ENCODE results near the gene SMYD3.

The SMYD3 gene

DNA sequence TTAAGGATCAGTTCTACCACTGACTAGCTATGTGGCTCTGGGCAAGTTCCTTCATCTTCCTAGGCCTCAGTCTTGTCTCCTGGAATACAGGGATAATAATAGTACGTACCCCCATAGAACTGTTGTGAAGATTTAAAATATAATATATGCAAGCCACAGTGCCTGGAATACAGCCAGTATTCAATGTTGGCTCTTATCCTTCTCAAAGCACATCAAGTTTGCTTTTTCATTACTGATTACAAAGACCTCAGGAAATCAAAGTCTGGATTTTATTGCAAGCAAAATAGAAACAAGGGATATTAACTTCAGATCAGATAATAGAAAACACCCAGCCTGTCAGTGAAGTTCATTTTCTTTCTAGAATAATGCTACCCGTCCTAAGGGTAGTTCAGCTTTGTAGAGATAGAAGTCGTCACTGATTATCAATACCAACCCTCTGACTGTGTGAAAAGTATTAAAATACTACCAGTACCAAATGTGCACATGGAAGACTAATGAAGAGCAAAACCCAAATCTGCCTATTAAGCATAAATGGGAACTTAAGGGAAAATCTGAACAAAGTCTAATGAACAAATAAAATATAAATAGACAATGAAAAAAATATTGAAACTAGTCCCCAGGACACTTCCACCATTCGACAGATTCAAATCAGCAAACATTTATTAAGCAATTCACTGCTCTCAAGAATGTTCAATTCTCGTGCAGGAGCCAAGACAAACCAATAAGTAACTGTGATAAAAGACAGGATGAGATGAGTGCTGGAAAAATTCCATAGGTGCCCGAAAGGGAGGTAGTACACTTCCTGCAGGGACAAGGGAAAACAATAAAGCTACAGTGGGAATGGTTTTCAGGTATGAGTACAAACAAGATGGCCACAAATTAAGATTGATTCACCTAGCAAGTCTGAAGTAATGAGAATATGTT is 206.2 kb downstream of the SMYD3 start:
- DNase-seq, result no peak

DNA sequence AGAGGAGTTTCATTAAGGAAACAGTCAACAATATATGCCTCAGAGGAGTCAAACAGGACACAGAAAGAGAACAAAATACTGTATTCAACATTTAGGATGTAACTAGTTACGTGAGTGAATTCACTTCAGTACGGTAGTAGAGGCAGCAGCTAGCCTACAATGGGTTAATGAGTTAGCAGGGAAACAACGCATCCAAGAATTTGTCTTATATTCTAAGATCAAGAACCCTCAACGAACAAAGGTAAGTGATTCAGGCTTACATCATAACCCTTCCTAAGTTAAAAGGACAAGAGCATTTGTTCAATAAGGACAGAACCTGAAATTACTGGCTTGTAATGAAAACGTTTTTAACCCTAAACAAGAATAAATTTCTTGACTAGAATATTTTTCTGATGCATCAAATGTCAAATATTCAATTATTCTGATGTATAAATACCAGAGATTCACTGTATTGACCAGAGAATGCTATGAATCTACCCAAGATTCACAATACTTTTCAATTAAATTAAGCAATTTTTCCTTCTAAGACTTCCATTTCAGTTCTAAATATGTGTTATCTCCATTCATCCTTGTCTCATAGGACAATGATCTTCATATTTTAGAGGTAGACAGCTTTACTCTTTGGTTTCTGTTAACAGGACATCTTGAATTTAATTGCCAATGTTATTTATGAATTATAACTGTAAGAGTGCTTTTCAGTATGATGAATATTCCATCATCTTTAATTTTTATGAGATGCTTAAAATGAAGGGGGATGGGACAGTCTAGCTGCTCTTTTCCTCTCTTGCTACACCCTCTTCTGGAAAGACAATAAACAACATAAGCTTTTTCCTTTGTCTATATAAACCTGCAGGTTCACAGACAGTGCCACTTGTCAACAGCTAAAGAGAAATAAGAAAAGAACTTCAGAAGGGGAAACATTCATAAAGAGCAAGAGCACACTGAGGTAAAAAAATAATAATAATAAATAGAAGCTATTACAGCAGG is 209.5 kb downstream of the SMYD3 start:
- DNase-seq, result no peak

DNA sequence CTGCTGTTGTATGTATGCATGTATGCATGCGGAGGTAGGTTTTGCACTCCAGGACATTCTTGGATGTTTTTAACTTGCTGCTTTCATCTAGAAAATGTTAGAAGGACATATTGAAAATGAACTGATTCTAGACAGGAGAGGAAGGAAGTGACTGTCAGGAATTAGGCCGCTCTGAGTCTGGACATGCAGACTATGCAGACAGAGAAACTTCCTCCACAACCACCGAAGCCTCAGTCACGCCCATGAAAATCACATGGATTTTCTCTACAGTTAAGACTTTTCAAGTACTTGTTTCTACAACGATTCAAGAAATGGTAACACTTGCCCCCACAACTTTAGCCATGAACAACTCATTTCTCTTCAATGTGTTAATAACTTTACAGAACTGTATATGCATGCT is 211.1 kb downstream of the SMYD3 start:
- DNase-seq, result no peak

DNA sequence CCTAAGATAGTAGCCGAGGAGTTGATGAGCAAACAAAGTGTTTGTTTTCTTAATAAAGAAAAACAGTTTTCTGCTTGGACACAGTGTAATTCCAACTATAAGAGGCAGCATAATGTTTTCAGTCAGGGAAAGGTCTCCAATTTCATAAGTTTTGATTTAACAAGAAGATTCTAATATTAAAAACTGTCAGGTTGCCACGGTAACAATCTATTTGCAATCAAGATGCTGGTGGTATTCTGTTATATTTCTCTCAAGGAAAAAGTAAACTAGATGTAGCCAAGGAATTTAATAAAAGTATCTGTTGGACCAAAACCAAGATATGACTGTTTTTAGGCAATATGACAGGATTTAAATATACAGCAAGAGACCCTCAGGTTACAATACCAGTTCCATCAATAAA is 211.7 kb downstream of the SMYD3 start:
- no peak for DNase-seq

DNA sequence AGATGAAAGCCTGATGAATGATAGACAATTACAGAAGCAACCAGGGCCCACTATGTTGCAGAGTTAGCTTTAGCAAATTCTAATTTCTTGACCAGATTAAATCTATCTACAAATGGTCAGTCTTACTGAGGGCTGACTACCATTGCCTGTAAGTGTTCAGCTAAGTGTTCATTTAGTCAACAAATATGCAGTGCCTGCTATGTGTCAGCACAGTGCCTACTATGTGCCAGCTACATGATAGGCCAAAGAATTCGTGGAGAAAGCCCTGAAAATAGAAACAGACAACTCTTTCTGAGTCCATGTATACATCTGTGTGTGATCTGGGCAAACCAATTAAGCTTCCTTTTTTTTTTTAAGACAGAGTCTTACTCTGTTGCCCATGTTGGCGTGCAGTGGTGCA is 212.8 kb downstream of the SMYD3 start:
- no peak for DNase-seq

DNA sequence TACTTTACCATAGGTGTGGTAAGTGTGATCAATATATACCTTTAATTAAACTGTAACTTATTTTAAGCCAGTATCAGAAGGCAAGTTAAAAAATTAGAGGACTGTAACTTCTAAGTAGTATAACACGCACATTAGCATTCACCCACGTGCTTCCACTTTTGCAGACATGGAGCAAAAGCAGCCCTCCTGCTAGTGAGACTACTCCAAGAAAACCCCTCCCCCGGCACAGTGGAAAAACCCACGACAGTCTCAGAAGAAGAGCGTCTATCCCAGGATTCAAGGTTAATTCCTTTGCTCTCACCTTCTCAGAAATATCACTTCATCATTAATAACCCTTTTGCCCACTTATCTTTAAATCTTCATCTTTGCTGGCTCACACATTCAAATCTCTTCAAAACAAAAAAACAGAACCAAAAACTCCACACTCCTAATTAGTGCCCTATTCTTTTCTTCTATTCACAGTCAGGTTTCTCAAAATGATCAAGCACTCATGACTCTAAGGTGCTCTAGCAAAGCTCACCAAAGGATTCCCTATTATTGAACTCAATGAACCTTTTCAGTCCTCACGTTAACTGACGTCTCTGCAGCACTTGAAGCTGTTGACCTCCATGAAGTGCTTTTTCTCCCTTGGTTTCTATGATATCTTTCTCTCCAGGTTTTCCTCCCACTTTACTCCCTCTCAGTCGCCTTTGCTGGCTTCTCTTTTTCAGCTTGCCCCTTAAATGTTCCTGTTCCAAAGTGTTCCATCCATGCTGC is 213.5 kb downstream of the SMYD3 start:
- no peak for DNase-seq

DNA sequence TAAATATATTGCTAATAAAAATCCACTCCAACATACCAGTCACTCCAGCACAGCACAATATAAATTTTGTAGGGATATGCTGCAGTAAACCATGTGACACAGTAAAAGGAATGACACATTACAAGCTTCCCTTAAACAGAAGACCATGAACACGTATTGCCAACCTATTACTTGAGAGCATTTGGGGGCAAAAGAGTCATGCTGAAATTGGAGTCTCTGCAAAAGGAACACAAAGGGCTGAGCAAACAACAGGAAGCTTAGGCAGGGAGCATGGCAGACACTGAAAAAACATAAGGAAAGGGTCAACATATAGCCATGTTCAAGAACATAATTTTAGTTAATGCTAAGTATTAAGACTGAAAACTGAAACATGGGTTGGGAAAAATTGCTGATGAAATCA is 214.5 kb downstream of the SMYD3 start:
- no peak for DNase-seq

DNA sequence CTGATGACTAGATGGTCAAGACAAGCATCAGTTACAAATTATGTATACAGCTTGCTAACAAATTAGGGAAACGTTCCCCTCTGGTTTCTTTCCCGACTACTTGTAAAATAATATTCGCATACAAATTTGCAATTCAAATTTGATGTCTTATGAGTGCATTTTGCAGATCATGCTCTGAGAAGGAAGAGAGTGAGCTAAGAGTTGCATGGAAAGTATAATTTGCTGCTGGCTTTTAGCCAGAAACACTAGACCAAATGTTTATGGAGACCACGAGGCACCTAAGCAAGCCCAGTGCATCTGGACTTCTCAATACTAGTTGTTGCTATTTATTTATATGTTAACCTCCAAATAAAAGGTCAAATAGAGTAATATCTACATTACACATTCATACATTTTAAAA is 216.0 kb downstream of the SMYD3 start:
- no peak for DNase-seq

DNA sequence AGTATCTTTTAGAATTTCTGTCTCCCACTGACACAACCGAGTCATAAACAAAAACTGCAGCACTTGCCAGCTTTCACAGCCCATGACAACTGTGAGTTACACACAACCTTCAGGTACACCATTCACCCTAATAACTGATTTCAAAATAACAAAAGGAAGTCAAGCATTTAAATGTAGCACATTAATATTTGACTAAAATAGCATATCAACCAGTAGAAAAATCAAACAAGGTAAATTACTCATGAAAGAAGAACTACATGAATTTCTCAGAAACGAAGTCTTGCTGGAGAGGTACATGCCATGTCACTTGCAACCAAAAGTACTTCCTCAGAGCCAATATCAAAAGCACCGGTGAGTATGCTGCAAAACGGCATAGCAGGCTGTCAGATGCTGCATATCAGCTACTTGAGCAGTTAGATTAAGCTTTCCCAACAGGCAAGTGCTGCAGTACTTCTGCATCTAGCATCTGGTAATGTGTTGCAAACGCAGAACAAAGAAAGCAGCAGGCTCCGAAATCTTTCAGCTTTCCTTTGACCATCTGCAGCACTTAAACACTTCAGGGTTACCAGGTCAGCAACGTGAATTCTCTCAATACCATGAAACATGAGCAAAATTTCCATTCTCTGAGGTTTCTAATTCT is 223.2 kb downstream of the SMYD3 start:
- no peak for DNase-seq

DNA sequence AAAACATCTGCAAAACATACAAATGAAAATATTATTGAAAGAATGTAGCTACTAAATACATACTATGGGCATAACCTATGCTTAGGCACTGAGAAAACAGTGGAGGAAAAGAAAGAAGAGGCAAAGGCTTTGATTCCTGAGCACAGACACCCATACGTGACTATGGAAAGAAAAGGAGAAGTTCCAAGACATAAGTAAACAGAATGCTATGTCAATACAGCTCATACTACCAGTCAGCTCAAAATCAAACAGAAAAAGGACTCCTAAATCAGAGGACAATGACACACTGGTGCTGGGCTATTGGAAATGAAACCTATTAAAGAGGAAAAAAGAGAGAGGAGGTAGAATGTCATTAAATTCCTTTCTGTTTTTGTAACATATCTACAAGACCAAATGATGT is 225.4 kb downstream of the SMYD3 start:
- no peak for DNase-seq

DNA sequence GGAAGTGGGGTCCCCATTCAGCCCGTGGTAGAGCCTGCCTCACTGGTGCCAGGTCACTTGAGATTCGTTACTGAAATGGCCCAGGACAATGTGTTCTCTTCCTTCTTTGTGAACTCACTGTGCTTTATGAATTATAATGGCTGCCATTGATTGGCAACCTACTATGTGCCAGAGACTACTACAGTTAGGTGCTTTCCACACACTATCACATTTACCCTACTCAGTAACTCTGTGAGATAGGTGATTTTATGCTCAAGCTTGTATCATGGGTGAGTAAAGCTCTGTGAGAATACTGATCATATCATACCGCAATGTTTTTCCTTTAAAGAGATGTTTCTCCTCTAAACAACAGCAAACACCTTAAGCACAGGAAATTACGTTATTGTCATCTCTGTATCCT is 225.9 kb downstream of the SMYD3 start:
- DNase-seq, result no peak

DNA sequence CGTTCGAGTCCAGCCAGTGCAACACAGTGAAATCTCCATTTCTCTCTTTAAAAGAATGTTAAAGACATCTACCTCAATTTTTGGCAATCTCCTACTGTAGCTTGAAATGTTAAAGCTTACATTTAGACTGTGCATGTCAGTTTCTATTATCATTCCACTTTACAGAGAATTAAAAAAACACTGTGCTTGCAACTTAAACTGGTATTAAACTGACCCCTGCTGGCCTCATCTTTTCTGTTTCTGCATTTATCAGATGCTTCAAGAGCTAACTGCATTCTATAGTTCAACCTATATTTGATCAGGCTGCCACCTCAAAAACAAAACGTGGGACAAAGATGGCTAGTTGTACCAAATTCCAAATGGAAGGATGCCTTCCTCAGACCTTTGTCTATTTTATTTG is 226.5 kb downstream of the SMYD3 start:
- no peak for DNase-seq

DNA sequence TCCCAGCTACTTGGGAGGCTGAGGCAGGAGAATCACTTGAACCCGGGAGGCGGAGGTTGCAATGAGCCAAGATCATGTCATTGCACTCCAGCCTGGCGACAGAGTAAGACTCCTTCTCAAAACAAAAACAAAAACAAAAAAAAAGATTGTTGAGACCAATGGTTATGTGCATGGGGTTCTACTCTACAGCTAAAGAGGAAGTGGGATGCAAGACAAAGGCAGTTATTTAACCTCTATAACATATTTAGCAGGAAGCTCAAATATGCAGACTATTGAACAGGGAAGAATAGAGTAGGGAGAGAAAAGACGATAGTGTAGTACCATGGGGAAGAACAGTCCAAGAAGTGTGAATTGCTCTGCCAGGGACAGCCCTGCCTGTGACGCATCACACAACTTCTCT is 227.7 kb downstream of the SMYD3 start:
- DNase-seq, result no peak

DNA sequence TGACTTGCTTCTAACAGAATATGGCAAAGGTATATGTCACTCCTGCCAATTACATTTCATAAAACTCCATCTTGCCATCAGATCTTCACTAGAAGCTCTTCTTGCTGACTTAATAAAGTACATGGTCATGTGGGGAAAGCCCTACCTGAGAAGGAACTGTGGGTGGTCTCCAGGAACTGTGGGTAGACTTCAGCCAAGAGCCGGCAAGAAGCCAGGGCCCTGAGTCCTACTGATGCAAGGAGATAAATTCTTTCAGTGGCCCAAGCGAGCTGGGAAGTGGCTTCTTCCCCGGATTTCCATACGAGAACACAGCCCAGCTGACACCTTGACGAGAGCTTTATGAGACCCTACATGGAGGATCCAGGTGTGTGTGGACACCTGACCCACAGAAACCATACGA is 228.7 kb downstream of the SMYD3 start:
- DNase-seq, result no peak

DNA sequence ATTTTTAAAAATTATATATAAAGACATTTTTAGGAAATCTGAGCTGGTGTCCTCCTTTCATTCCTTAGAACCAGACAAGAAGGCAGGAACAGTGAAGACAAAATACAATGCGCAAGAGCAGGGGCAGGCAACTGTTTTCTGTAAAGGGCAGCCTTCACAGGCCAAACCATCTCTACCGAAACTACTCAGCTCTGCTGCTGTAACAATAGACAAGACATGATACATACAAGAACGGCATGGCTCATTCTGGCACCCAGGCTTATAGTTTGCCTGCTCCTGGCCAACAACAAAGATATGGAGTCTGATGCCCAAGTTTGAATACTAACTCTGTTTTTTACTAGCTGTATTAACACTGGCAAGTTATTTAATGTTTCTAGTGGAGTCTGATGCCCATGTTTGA is 232.0 kb downstream of the SMYD3 start:
- no peak for DNase-seq

DNA sequence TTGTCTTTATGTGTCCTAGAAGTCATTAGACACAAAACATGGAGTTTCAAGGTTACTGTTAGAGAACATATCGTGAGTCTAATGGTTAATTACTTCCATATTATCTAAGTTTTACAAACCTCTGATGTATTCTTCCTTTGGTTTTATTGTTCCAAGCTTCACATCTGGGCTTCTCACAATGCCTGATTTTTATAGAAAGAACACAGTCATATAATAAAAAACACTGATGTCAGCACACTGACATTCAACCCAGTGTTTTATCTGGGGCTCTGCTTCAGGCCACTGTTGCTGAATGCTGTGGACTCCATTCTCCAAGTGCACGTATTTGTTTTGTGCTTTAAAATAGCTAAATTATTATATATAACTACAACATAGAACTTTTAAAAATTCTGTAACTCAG is 232.9 kb downstream of the SMYD3 start:
- DNase-seq, result no peak

DNA sequence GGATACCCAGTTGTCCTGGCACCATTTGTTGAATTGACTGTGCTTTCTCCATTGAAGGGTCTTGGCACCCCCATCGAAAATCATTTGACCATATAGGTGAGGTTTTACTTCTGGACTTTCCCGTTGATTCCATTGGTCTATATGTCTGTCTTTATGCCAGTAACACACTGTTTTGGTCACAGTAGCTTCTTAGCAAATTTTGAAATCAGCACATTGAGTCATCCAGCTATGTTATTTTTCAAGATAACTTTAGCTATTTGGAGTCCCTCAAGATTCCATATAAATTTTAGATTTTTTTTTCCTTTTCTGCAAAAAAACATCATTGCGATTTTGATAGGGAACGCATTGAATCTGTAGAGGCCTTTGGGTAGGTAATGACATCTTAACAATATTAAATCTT is 235.6 kb downstream of the SMYD3 start:
- DNase-seq, result no peak

DNA sequence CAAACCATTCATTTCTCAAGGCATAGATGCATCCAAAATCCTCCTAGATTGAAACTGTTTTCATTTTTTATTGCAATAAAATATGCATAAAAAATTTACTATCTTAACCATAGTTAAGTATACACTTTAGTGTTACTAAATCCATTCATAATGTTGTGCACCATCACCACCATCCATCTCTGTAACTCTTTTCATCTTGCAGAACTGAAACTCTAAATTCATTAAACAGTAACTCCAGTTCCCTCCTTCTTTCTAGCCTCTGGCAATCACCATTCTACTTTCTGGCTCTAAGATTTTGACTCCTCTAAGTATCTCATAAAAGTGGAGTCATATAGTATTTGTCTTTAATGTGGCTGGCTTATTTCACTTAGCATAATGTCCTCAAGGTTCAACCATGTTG is 236.8 kb downstream of the SMYD3 start:
- no peak for DNase-seq

DNA sequence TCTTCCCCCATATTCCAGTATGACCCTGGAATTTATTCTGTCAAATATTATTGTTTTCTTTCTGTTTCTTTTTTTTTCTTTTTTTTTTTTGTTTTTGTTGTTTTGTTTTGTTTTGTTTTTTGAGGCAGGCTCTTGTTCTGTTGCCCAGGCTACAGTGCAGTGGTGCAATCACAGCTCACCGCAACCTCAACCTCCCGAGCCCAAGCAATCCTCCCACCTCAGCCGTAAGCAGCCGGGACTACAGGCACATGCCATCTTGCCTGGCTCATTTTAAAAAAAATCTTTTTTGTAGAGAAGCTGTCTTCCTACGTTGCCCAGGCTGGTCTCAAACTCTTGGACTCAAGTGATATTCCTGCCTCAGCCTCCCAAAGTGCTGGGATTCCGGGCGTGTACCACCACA is 237.6 kb downstream of the SMYD3 start:
- no peak for DNase-seq

DNA sequence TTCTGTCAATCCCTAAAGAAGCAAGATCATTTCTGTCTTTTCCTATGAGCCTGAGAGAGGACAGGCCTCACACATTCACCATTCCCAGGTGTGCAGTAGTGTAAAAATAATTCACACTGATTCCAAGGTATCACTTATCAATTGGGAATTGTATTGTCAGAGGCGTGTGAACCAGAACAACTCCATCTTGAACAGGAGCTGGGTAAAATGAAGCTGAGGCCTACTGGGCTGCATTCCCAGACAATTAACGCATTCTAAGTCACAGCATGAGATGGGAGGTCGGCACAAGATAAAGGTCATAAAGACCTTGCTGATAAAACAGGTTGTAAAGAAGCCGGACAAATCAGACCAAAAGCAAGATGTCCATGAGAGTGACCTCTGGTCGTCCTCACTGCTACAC is 239.2 kb downstream of the SMYD3 start:
- DNase-seq, result no peak

DNA sequence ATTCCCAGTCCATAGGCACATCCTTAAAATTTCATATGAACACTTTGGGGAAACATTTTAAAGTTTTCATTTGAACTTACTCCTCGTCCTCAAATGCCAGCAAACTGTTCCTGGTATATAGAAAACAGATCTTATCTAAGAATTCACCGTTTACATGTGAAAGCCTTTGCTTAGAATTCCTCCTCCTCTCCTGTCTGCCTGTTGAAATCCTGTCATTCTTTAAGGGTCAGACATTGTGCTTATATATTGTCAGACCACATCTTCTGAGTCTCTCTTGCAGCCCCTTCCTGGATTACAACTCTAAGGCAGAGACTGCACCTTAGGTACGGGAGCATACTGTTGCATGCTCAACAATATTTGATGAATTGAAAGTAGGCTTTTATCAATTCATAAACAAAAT is 239.7 kb downstream of the SMYD3 start:
- no peak for DNase-seq

DNA sequence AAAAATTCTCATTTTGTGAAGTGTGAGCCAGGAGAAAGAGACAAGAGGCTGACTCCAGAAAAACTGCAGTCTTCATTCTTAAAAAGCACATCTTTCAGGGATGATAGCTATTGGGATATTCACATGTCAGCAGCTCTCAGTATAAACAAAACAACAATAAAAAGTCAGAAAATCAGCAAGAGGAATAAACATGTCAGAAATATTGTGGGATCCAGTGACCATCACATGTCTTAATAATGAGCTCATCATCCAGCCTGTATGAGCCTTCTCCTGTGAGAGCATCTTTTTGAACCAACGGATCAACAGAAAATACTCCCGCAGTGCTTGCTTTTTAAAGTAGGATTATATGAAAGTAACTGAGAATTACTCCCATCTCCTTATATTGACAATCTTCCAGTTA is 241.6 kb downstream of the SMYD3 start:
- no peak for DNase-seq

DNA sequence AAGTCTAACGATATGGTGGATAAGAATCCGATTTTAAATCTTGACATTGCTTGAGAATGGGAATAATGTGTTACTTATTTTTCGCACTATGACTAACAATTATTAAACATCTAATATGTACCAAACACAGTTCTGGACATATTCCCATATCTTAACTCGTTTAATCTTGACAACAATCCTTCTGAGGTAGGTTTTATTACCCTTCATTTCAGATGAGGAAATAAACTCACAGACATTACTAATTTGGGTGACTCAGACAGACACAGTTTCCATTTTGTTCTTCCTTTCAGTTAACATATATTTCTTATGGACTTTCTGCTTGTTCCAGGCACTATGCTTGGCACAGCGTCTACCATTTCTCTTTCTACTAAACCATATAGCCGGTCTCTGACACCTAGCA is 244.8 kb downstream of the SMYD3 start:
- no peak for DNase-seq

Data from CD4-positive, alpha-beta T cell treated with Interleukin-21 for 1 hour (primary cell).